ENCODE results near the gene AIFM3. TPM values are rescaled to one million over a fixed set of nuclear protein-coding genes. Genes with fewer than 3 reads are reported as not detected.
"Not testable (repeated sequence)": the region's sequence is repeated elsewhere in the genome, so short reads cannot be mapped to it uniquely, and the experiment has no call there.

AIFM3 gene
- total RNA-seq, 1 experiment from 2014 or later, result 9.7 TPM

GRCh38 chr22:20972014-20972694 is 5.1 kb downstream of the AIFM3 start:
- RAD21 ChIA-PET (ENCODE audit: low non-redundant PET in 1 of 2, low total read pairs in 2 of 2, uncharacterized antibody in 2 of 2, unreplicated experiment in 2 of 2); H3K4me1 ChIP-seq (ENCODE audit: control insufficient read depth in 1 of 2, insufficient read depth in 2 of 2, low read length in 2 of 2); H3K9me3 ChIP-seq (ENCODE audit: control insufficient read depth in 1 of 2, insufficient read depth in 1 of 2, low read depth in 1 of 2, low read length in 2 of 2); H3K4me2 ChIP-seq (ENCODE audit: low read length); H3K4me3 ChIP-seq (replicated peaks in 1 of 2; ENCODE audit: low read depth in 1 of 2, low read length in 2 of 2); H4K20me1 ChIP-seq (ENCODE audit: insufficient read depth); H3K27ac ChIP-seq (ENCODE audit: low read depth, low read length); intact Hi-C loops (cut with micrococcal nuclease); ATAC-seq; DNase-seq (ENCODE audit: low read depth, low spot score); H2AFZ ChIP-seq (ENCODE audit: low read depth, low read length, poor library complexity, severe bottlenecking); BruUV-seq (replicated peaks); H3K9me2 ChIP-seq (ENCODE audit: insufficient read depth); H3K36me3 ChIP-seq (ENCODE audit: control insufficient read depth in 1 of 2, insufficient read depth in 2 of 2, low read length in 2 of 2); H3K27me3 ChIP-seq (ENCODE audit: insufficient read depth, low read length); H3K79me2 ChIP-seq (ENCODE audit: insufficient read depth, low read length); H3K9ac ChIP-seq (ENCODE audit: low read length): not testable (repeated sequence)
- POLR2A ChIA-PET, result interaction anchor here (2.4 kb wide), 1 partner anchor 15 kb away, joined by 9 read pairs; no protein-coding TSS in a partner anchor
- CTCF ChIA-PET, result interaction anchor here (0.9 to 1.3 kb wide), 2 partner anchors 10 kb away, joined by 4 read pairs; partner anchors contain the start of gene LZTR1

- Histone ChIP-seq H3K9ac (ENCODE audit: low read length) (no peak overlapping the region), H3K4me1 (ENCODE audit: control insufficient read depth in 1 of 2, insufficient read depth in 2 of 2, low read length in 2 of 2) (peaks cover 0 to 4% of the 10 kb centered on the region in 2 experiments; a peak in 1 of 4 replicates), H3K79me2 (ENCODE audit: insufficient read depth, low read length) (no peaks in the 10 kb centered on the region), H3K36me3 (ENCODE audit: control insufficient read depth in 1 of 2, insufficient read depth in 2 of 2, low read length in 2 of 2) (no peaks in the 10 kb centered on the region), H3K27me3 (ENCODE audit: insufficient read depth, low read length) (no peaks in the 10 kb centered on the region), H2AFZ (ENCODE audit: low read depth, low read length, poor library complexity, severe bottlenecking) (no peak overlapping the region), H3K9me2 (ENCODE audit: insufficient read depth) (no peaks in the 10 kb centered on the region), H3K9me3 (ENCODE audit: control insufficient read depth in 1 of 2, insufficient read depth in 1 of 2, low read depth in 1 of 2, low read length in 2 of 2) (no peaks in the 10 kb centered on the region), H3K4me2 (ENCODE audit: low read length) (no peak overlapping the region), H3K4me3 (replicated peaks in 1 of 2; ENCODE audit: low read depth in 1 of 2, low read length in 2 of 2) (no peak overlapping the region), H4K20me1 (ENCODE audit: insufficient read depth) (no peaks in the 10 kb centered on the region), H3K27ac (ENCODE audit: low read depth, low read length) (no peak overlapping the region)
- DNase-seq (ENCODE audit: low read depth, low spot score) (no peak), ATAC-seq (no peak)
- no TSS peak for BruUV-seq (replicated peaks)
- TF ChIP-seq REST (IDR thresholded peaks at IDR 0.05; ENCODE audit: low read depth) (no peak), SRF (IDR thresholded peaks at IDR 0.05; ENCODE audit: low read depth) (no peak), POLR2AphosphoS5 (IDR thresholded peaks at IDR 0.05; ENCODE audit: low read depth, low read length) (no peak), ATF3 (IDR thresholded peaks at IDR 0.05) (no peak), CTCF (IDR thresholded peaks at IDR 0.05 in 2 of 3, conservative IDR thresholded peaks at IDR 0.05 in 1 of 3; ENCODE audit: borderline replicate concordance in 1 of 3, insufficient read depth in 1 of 3, low read depth in 2 of 3, low read length in 2 of 3) (no peak), JUND (IDR thresholded peaks at IDR 0.05) (no peak), SP1 (IDR thresholded peaks at IDR 0.05; ENCODE audit: low read depth) (no peak), SIN3A (IDR thresholded peaks at IDR 0.05; ENCODE audit: low read depth) (no peak)
- POLR2A ChIA-PET, result interaction anchor here (1.1 to 2.4 kb wide), 2 partner anchors 9 to 15 kb away, joined by 6 to 9 read pairs; partner anchors contain the start of gene LZTR1
- intact Hi-C loops (cut with micrococcal nuclease), result no loop called here
- CTCF ChIA-PET, result interaction anchor here (0.9 to 1.2 kb wide), 2 partner anchors 9 to 18 kb away, joined by 3 to 4 read pairs; partner anchors contain the start of gene LZTR1
- RAD21 ChIA-PET (ENCODE audit: low non-redundant PET in 1 of 2, low total read pairs in 2 of 2, uncharacterized antibody in 2 of 2, unreplicated experiment in 2 of 2), result interaction anchor here in 1 of 2 experiments (0.7 kb wide), 1 partner anchor 88 kb away, joined by 3 read pairs; no protein-coding TSS in a partner anchor
Measured at GRCh38 chr22:20972933-20973577, 6.0 kb downstream of the AIFM3 start.
